NCI-H2081 treated with DMSO at 0.1 percent for 48 hours (cell line): ENCODE results near the gene DUSP3.

Experiments
- DNase-seq: peaks from one replicate; lab custom pipeline; 2025; lab: John Stamatoyannopoulos, UW

Gene DUSP3

DNA sequence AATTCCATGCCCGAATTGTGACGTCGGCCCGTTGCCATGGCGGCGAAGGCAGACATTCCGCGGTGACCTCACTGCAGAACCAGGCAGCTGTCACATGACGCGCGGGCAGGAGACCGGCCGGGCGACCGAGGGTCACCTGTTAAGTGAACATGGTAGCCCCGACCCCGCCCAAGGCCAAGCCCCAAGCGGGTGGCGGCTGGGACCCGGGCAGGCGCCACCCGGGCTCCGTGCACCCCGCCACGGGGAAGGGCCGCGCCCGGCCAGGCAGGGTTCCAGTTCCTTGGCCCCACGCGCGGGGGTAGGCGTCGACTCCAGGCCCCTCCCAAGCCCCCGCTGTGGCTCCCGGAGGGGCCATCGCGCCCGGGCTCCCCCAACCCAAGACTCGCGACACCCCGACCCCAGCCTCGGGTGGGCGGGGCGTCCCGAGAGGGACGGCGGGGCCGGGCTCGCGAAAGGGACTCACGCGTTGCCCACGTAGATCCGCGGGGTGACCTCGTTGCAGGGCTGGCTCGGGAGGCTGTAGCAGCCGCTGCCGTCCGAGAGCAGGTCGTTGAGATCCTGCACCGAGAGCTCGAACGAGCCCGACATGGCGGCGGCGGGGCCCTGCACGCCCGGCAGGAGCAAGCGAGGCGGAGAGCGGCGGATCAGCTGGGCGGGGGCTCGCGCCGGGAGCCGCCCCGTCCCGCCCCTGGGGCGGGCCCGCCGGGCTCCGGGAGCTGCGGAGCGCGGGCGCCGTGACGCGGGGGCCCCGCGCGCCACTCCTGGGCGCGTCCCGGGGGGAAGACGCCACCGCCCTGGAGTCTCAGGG lies at the start of gene DUSP3:
Gene DUSP3, minus strand, starts transcription at position 641 of the 808 bp plus-strand sequence. Its CDS starts 53 bp downstream, at position 588.
- peak; percentile 24 for DNase-seq

- no peak for DNase-seq
Measured at GRCh38 chr17:43827596-43827995, 48.8 kb upstream of the DUSP3 start.

- no peak for DNase-seq
Measured at GRCh38 chr17:43826206-43826605, 47.4 kb upstream of the DUSP3 start.

- DNase-seq: no peak
Measured at GRCh38 chr17:43825567-43825966, 46.8 kb upstream of the DUSP3 start.

DNA sequence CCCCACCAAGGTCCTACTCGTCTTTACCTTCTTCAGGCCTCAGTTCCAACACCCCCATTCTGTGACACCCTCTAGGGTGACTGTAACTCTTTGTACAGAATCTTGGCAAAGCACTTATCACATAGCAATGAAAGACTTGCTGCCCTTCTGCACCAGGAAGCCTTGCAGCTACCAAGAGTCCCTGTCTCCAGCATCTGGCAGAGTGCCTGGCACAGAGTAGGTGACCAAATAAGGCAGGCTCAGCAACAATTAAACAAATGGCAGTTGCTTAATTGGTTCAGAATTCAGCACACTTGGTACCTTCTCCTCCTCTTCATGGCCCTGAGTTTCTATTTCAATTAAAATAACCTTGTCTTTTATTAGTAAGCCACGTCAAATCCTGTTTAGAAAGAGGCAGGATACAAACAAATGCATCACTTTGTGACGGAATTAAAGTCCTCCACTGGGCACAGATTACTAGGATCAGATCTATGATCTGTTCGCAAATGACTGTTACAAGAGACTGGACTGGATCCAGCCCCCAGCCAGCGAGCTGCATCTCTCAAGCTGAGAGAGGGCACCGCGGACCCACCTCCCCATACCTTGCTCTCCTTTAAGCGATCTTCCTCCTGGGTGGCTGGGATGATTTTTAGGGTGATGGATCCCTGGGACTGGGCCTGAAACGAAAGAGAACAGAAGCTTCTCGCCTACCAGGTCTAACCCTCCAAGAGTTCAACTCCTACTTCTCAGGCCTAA lies 44.7 kb upstream of the DUSP3 start:
- no peak for DNase-seq

DNA sequence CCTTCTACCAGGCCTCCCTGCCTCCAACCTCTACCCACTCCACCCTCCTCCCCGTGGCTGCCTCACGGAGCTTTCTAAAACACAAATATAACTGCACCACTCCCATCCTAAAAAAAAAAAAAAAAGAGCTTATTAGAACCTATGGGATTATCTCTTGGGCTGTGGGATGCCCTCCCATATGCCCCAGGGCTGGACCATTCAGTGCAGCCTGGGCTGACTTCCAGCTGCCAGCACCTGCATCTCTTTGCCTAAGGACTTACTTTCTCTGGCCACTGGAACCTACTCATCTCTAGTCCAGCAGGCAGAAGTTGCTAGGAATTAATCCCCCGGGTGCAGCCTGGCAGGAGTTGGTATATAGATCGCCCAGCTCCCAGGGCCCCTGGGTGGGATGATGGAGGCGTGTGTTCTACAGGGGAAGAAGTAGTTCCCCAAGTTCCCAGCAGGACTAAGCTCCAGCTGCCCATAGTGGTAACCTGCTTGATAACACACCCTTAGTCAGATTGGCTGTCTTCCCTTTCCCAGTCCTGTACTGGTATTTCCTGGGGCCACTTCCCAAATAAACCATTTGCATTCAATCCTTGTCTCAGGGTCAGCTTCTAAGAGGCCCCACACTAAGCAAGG lies 43.9 kb upstream of the DUSP3 start:
- no peak for DNase-seq

GRCh38 chr17:43820759-43821158 lies 42.0 kb upstream of the DUSP3 start:
- no peak for DNase-seq

- no peak for DNase-seq
Measured at GRCh38 chr17:43818966-43819365, 40.2 kb upstream of the DUSP3 start.

- DNase-seq: no peak
Measured at GRCh38 chr17:43817826-43818225, 39.0 kb upstream of the DUSP3 start.

- DNase-seq: no peak
Measured at GRCh38 chr17:43816336-43817320, 37.9 kb upstream of the DUSP3 start.

DNA sequence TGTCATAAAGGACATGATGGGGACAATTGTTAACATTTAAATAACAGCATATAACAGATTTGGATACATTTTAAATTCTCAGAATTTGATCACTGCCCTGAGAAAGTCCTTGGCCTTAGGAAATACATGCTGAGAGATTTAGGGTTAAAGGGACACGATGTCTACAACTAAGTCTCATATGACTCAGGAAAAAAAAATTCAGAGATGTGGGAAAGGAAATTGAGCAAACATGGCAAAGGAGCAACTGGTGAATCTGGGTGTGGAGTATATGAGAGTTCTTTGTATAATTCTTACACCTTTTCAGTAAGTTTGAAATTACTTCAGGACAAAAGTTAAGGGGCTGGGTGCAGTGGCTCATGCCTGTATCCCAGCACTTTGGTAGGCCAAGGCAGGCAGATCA lies 35.9 kb upstream of the DUSP3 start:
- no peak for DNase-seq

DNA sequence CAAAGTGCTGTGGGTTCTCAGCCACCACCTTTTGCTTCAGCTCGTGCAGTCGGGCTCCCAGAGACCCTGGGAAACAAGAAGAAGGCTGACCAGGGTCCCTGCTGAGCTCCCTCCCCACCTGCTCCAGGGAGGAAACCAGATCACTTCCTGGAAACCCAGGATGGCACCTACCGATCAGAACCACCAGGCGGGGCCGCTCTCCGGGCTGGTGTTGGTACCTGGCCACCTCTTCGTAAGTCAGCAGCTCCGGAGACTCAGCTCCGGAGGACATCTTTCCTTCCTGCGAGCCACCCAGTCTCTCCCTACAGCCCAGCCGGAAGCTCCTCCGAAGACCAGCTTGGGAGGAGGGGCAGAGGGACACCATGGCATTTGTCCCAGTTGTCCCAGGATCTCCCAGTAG lies 35.2 kb upstream of the DUSP3 start:
- no peak for DNase-seq

DNA sequence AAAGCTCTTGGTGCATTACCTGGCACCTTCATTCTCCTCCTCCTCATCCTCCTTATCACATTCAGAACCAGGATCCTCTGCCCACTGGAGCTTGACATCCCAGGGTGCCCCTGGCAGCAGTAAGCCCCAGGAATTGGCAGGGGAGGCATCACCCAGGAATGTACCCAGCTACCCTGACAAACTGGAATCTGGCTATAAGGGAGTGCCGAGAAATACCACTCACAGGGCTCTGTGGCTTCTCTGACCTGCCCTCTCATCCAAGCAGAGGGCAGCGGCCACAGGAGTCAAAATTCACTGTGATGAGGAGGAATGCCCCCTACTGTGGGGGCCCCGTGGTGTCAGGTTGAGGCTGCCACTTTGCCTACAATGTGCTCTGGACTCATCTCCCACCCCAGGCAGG lies 34.6 kb upstream of the DUSP3 start:
- no peak for DNase-seq

GRCh38 chr17:43812396-43813265 lies 33.9 kb upstream of the DUSP3 start:
- no peak for DNase-seq

- no peak for DNase-seq
Measured at GRCh38 chr17:43810823-43811222, 32.0 kb upstream of the DUSP3 start.

- no peak for DNase-seq
Measured at GRCh38 chr17:43810226-43810715, 31.5 kb upstream of the DUSP3 start.

DNA sequence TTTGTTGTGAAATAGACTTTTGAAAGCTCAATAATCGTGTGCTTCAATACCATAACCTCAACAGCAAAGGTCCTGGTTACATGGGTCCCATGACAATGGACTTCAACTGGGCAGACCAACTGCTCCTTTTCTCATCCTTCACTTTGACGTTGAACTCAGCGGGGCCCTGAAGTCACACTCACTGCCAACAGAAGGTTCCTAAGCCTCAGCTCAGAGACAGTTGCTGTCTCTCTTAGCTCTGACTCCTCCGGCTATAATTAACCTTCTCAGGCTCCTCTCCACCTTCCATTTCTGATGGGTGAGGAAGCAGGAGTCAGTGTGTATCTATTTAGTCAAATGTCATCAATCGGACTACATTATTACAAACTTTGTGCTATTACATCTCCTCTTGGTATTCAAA lies 30.3 kb upstream of the DUSP3 start:
- no peak for DNase-seq

DNA sequence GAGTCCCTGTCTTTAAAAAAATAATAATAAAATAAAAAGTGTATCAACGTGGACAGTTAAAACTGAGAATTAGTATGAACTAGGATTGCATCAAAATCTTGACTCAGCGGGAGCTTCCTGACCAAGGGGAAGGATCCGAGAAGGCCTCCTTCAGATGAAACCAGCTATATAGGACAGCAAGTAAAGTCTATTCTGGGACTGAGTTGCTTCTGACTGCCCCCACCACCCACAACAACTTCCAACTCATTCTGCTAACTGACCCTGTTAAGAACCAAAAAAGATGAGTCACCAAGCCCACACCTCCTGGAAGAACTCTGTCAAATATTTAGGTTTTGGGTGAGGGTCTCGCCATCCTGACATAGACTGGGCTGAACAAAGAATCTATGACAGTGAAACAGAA lies 29.3 kb upstream of the DUSP3 start:
- no peak for DNase-seq

- no peak for DNase-seq
Measured at GRCh38 chr17:43805117-43805516, 26.3 kb upstream of the DUSP3 start.

DNA sequence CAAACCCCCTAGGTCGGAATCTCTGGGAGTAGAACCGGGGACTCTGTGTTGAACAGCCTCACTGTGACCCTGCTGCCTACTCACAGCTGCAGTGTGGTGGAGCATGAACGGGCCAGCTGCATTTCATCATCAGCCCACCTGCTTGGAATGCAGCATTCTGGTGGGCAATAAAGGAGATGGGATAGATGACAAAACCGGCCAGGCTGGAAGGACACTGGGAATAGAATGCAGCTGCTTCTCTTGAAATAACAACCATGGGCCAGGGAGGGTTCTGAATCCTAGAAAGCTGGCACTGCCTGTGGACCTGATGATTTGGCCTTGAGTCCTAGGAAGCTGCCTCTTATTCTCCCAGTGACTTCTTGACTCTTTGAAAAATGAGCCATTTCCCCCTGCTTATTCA lies 25.0 kb upstream of the DUSP3 start:
- no peak for DNase-seq

GRCh38 chr17:43801844-43802243 lies 23.1 kb upstream of the DUSP3 start:
- DNase-seq: no peak
